Ascending aorta (tissue), 2 donors: ENCODE measurements around the gene FOXI1. TPM values are rescaled to one million over a fixed set of nuclear protein-coding genes. Genes with fewer than 3 reads are reported as not detected.

ENCODE experiments used
- DNase-seq, 2 donors: peaks; one replicate each; pipeline ENCODE4 v3.0.0-alpha.2; 2019; ENCODE audit warnings: low spot score in 2 of 2
- H3K27ac ChIP-seq, 2 donors: fragments of 200-600 bp; sonication (generic); one replicate each; pipeline ENCODE4 v1.5.1; 2016 to 2017; ENCODE audit warnings: mild to moderate bottlenecking in 1 of 2
- H3K27me3 ChIP-seq: fragments of 200-600 bp; sonication (generic); one replicate; pipeline ENCODE4 v1.5.1; 2017
- H3K36me3 ChIP-seq, 2 donors: fragments of 200-600 bp; sonication (generic); one replicate each; pipeline ENCODE4 v1.5.1; 2016
- H3K4me1 ChIP-seq, 2 donors: fragments of 200-600 bp; sonication (generic); one replicate each; pipeline ENCODE4 v1.5.1; 2016 to 2017; ENCODE audit warnings: mild to moderate bottlenecking in 1 of 2
- H3K4me3 ChIP-seq, 2 donors: fragments of 200-600 bp; sonication (generic); one replicate each; pipeline ENCODE4 v1.5.1; 2016 to 2017; ENCODE audit warnings: mild to moderate bottlenecking in 1 of 2
- H3K9me3 ChIP-seq, 2 donors: fragments of 200-600 bp; sonication (generic); one replicate each; pipeline ENCODE4 v1.5.1; 2016
- intact Hi-C: fragments of 100-400 bp; cut with DNase I; formaldehyde crosslinking; loops from one replicate; pipeline ENCODE4 v1.15.1; 2023
- total RNA-seq: library from RNA; depleted of rRNA; stranded (reverse); fragments of >200 nt; gene quantifications from one replicate; pipeline ENCODE4 v1.1.0, GENCODE V29; 2016
- TF ChIP-seq, protein P1 (sequence below), 3 experiments: fragments of 200-600 bp in 2 of 3; fragments of 450-650 bp in 1 of 3; sonication (generic) in 2 of 3; IDR thresholded peaks; one replicate each; pipeline ENCODE4 v1.5.1; 2016 to 2019; ENCODE audit warnings: antibody characterized with exemption in 3 of 3, mild to moderate bottlenecking in 1 of 3, moderate library complexity in 1 of 3

The FOXI1 gene
- total RNA-seq, 1 donor from 2014 or later: not detected

- no peak overlapping the region for H3K4me3 ChIP-seq
- no peaks in the 10 kb centered on the region for H3K4me1 ChIP-seq
- no peaks in the 10 kb centered on the region for H3K9me3 ChIP-seq
- H3K27ac ChIP-seq: no peak overlapping the region
- intact Hi-C loops: no loop called here
- TF ChIP-seq, protein P1, sequence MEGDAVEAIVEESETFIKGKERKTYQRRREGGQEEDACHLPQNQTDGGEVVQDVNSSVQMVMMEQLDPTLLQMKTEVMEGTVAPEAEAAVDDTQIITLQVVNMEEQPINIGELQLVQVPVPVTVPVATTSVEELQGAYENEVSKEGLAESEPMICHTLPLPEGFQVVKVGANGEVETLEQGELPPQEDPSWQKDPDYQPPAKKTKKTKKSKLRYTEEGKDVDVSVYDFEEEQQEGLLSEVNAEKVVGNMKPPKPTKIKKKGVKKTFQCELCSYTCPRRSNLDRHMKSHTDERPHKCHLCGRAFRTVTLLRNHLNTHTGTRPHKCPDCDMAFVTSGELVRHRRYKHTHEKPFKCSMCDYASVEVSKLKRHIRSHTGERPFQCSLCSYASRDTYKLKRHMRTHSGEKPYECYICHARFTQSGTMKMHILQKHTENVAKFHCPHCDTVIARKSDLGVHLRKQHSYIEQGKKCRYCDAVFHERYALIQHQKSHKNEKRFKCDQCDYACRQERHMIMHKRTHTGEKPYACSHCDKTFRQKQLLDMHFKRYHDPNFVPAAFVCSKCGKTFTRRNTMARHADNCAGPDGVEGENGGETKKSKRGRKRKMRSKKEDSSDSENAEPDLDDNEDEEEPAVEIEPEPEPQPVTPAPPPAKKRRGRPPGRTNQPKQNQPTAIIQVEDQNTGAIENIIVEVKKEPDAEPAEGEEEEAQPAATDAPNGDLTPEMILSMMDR (IDR thresholded peaks at IDR 0.05): no peak
- no peaks in the 10 kb centered on the region for H3K36me3 ChIP-seq
- no peak for DNase-seq
- no peaks in the 10 kb centered on the region for H3K27me3 ChIP-seq
Observed at GRCh38 chr5:170117736-170118135, 12.0 kb downstream of the FOXI1 start.

DNA sequence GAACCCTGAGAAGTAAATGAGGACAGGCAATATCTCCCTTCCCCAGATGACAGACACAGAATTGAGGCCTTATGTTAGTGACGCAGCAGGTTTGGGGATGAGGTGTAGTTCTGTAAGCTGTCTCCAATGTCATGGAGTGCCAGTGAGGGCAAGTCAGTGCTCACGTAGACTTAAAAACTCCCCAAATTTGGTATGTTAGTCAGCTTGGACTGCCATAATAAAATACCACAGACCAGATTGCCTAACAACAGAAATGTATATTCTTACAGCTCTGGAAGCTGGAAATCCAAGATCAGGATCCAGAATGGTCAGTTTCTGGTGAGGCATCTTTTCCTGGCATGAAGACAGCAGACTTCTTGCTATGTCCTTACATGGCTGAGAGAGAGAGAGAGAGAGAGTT, 14.9 kb downstream of the FOXI1 start:
- H3K9me3 ChIP-seq: no peaks in the 10 kb centered on the region
- DNase-seq: no peak
- H3K36me3 ChIP-seq: no peaks in the 10 kb centered on the region
- TF ChIP-seq, protein P1 (IDR thresholded peaks at IDR 0.05): no peak
- no peak overlapping the region for H3K27ac ChIP-seq
- no peak overlapping the region for H3K4me3 ChIP-seq
- intact Hi-C loops: no loop called here
- H3K4me1 ChIP-seq: no peaks in the 10 kb centered on the region
- H3K27me3 ChIP-seq: no peaks in the 10 kb centered on the region

GRCh38 chr5:170121321-170121720, 15.6 kb downstream of the FOXI1 start:
- Histone ChIP-seq H3K4me1 (no peaks in the 10 kb centered on the region), H3K36me3 (no peaks in the 10 kb centered on the region), H3K27me3 (no peaks in the 10 kb centered on the region), H3K4me3 (no peak overlapping the region), H3K27ac (no peak overlapping the region), H3K9me3 (peaks cover 0 to 7% of the 10 kb centered on the region in 2 donors)
- intact Hi-C loops: no loop called here
- DNase-seq: no peak
- TF ChIP-seq, protein P1 (IDR thresholded peaks at IDR 0.05): no peak

GRCh38 chr5:170126061-170126460, 20.4 kb downstream of the FOXI1 start:
- intact Hi-C loops: no loop called here
- Histone ChIP-seq H3K4me3 (no peak overlapping the region), H3K9me3 (peaks cover 7 to 13% of the 10 kb centered on the region in 2 donors), H3K27me3 (no peaks in the 10 kb centered on the region), H3K36me3 (no peaks in the 10 kb centered on the region), H3K27ac (no peak overlapping the region), H3K4me1 (no peaks in the 10 kb centered on the region)
- TF ChIP-seq, protein P1 (IDR thresholded peaks at IDR 0.05): no peak
- no peak for DNase-seq

- no peak for DNase-seq
- Histone ChIP-seq H3K4me1 (no peaks in the 10 kb centered on the region), H3K9me3 (peaks cover 7 to 13% of the 10 kb centered on the region in 2 donors), H3K36me3 (no peaks in the 10 kb centered on the region), H3K27me3 (no peaks in the 10 kb centered on the region), H3K4me3 (no peak overlapping the region), H3K27ac (no peak overlapping the region)
- TF ChIP-seq, protein P1 (IDR thresholded peaks at IDR 0.05): no peak
- intact Hi-C loops: no loop called here
Observed at GRCh38 chr5:170126626-170127025, 20.9 kb downstream of the FOXI1 start.

DNA sequence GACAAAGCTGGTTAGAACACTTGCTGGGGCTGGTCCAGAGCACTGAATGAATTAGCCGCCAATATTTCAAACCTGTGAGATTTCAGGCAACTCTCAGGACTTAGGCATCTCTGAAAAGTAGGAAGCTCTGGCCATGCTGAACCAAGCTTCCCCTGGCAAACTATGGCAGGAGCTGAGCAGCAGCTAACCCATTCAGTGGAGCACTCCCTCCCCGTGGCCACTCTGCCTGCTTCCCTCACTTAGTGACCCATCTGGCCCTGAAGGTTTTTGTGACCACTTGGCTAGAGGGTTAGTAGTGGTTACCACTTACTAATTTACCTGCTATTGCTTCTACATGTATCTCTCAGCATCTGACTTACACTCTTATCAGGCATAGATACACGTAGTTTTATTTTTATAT, 25.5 kb downstream of the FOXI1 start:
- Histone ChIP-seq H3K36me3 (no peaks in the 10 kb centered on the region), H3K27ac (no peak overlapping the region), H3K9me3 (peaks cover 7% of the 10 kb centered on the region in 2 donors), H3K4me1 (no peaks in the 10 kb centered on the region), H3K27me3 (no peaks in the 10 kb centered on the region), H3K4me3 (no peak overlapping the region)
- intact Hi-C loops: no loop called here
- TF ChIP-seq, protein P1 (IDR thresholded peaks at IDR 0.05): no peak
- no peak for DNase-seq
